SK-N-SH (cell line): ENCODE measurements around the gene SMARCC2. TPM values are rescaled to one million over a fixed set of nuclear protein-coding genes. Genes with fewer than 3 reads are reported as not detected.

Experiments used
- CTCF ChIA-PET: fragments of 300-600, 350-600 bp; formaldehyde crosslinking; extraction: SDS; loops from one replicate; lab custom pipeline; 2021; lab: Yijun Ruan, JAX
- POLR2A ChIA-PET: fragments of 350-600 bp; sonication (Branson Sonifier 250); formaldehyde crosslinking; extraction: SDS; loops from one replicate; lab custom pipeline; 2020; ENCODE audit warnings: antibody characterized with exemption, inconsistent platforms; lab: Yijun Ruan, JAX
- DNase-seq: peaks from one replicate; pipeline ENCODE4 v3.0.0; 2012
- H2AFZ ChIP-seq: fragments of 200-600 bp; sonication (generic); 2 replicates; pipeline ENCODE4 v1.8.1; 2016; ENCODE audit warnings: antibody characterized with exemption, mild to moderate bottlenecking, low read depth
- H3F3A ChIP-seq: fragments of 200-600 bp; sonication (generic); replicated peaks from 2 replicates; pipeline ENCODE3; 2016; ENCODE audit warnings: antibody characterized with exemption, mild to moderate bottlenecking; ENCODE audit not compliant: insufficient read depth
- H3K27ac ChIP-seq, 2 experiments: fragments of 200-500 bp in 1 of 2; fragments of 200-600 bp in 1 of 2; sonication (Bioruptor generic) in 1 of 2; sonication (generic), shearing (Covaris generic) in 1 of 2; 2 replicates each; pipeline versions ENCODE4 v1.5.1 to v1.6.1; 2014 to 2016; ENCODE audit warnings: low read depth in 2 of 2, inconsistent platforms in 1 of 2, low read length in 1 of 2, mild to moderate bottlenecking in 1 of 2, mixed read lengths in 1 of 2
- H3K27me3 ChIP-seq: fragments of 200-600 bp; sonication (generic), shearing (Covaris generic); 2 replicates; pipeline ENCODE4 v1.6.1; 2016; ENCODE audit warnings: mixed run types; ENCODE audit not compliant: insufficient read depth
- H3K36me3 ChIP-seq, 2 experiments: fragments of 200-500 bp in 1 of 2; fragments of 200-600 bp in 1 of 2; sonication (Bioruptor generic) in 1 of 2; sonication (generic) in 1 of 2; replicated peaks in 1 of 2; 2 replicates each; pipeline versions ENCODE3 to v1.5.1; 2014 to 2016; ENCODE audit warnings: low read length in 1 of 2, mild to moderate bottlenecking in 1 of 2; ENCODE audit not compliant: insufficient read depth in 2 of 2, control insufficient read depth in 1 of 2
- H3K4me1 ChIP-seq, 2 experiments: fragments of 200-500 bp in 1 of 2; fragments of 200-600 bp in 1 of 2; sonication (Bioruptor generic) in 1 of 2; sonication (generic), shearing (Covaris generic) in 1 of 2; 2 replicates each; pipeline versions ENCODE4 v1.5.1 to v1.6.1; 2014 to 2016; ENCODE audit warnings: low read depth in 1 of 2, low read length in 1 of 2, mixed run types in 1 of 2; ENCODE audit not compliant: insufficient read depth in 2 of 2, control insufficient read depth in 1 of 2
- H3K4me2 ChIP-seq: fragments of 200-600 bp; sonication (generic), shearing (Covaris generic); 2 replicates; pipeline ENCODE4 v1.6.1; 2017; ENCODE audit warnings: mixed run types
- H3K4me3 ChIP-seq, 2 experiments: fragments of 200-500 bp in 1 of 2; fragments of 200-600 bp in 1 of 2; sonication (Bioruptor generic) in 1 of 2; sonication (generic), shearing (Covaris generic) in 1 of 2; 2 replicates each; pipeline versions ENCODE4 v1.5.1 to v1.8.1; 2014 to 2016; ENCODE audit warnings: low read depth in 2 of 2, inconsistent platforms in 1 of 2, low read length in 1 of 2, mild to moderate bottlenecking in 1 of 2, mixed read lengths in 1 of 2, moderate library complexity in 1 of 2
- H3K79me2 ChIP-seq: fragments of 200-600 bp; sonication (generic); 2 replicates; pipeline ENCODE4 v1.8.1; 2017; ENCODE audit warnings: mild to moderate bottlenecking; ENCODE audit not compliant: insufficient read depth
- H3K9ac ChIP-seq: fragments of 200-600 bp; sonication (generic); 2 replicates; pipeline ENCODE4 v1.6.1; 2017; ENCODE audit warnings: mixed run types
- H3K9me2 ChIP-seq: fragments of 200-600 bp; sonication (generic); 2 replicates; pipeline ENCODE4 v1.6.1; 2017; ENCODE audit warnings: mixed run types
- H3K9me3 ChIP-seq: fragments of 200-600 bp; sonication (generic); 2 replicates; pipeline ENCODE4 v1.6.1; 2017; ENCODE audit warnings: mixed run types, mild to moderate bottlenecking, moderate library complexity
- H4K20me1 ChIP-seq: fragments of 200-600 bp; sonication (generic); 2 replicates; pipeline ENCODE4 v1.6.1; 2017; ENCODE audit warnings: mild to moderate bottlenecking, mixed run types; ENCODE audit not compliant: insufficient read depth
- CTCF ChIP-seq: fragments of 200-600 bp; sonication (generic); IDR thresholded peaks from 2 replicates; pipeline ENCODE4 v1.6.1; 2017; ENCODE audit warnings: antibody characterized with exemption, mild to moderate bottlenecking, moderate library complexity
- ELF1 ChIP-seq: IDR thresholded peaks from 2 replicates; pipeline ENCODE4 v1.4.0; 2012
- EP300 ChIP-seq, 2 experiments: IDR thresholded peaks; 2 replicates each; pipeline versions ENCODE4 v1.4.0 to v1.6.1; 2012; ENCODE audit warnings: borderline replicate concordance in 1 of 2, low read depth in 1 of 2, low read length in 1 of 2
- FOXJ3 ChIP-seq: sonication (generic); formaldehyde crosslinking; IDR thresholded peaks from 2 replicates; pipeline ENCODE4 v1.5.1; 2020; ENCODE audit warnings: mild to moderate bottlenecking, missing genetic modification reagents
- FOXM1 ChIP-seq: IDR thresholded peaks from 2 replicates; pipeline ENCODE4 v1.4.0; 2012; ENCODE audit warnings: low read depth, mild to moderate bottlenecking
- GABPA ChIP-seq: IDR thresholded peaks from 2 replicates; pipeline ENCODE4 v1.4.0; 2012; ENCODE audit warnings: low read depth, mild to moderate bottlenecking
- GATA2 ChIP-seq: sonication (generic); formaldehyde crosslinking; IDR thresholded peaks from 2 replicates; pipeline ENCODE4 v1.5.0; 2020; ENCODE audit warnings: mild to moderate bottlenecking, missing genetic modification reagents
- IRF3 ChIP-seq: fragments of 150-350 bp; IDR thresholded peaks from 2 replicates; pipeline ENCODE4 v1.6.1; 2016; ENCODE audit warnings: mild to moderate bottlenecking, low read depth, low read length
- JUND ChIP-seq: IDR thresholded peaks from 2 replicates; pipeline ENCODE4 v1.4.0; 2012
- MAX ChIP-seq: IDR thresholded peaks from 2 replicates; pipeline ENCODE4 v1.4.0; 2012; ENCODE audit warnings: low read depth
- MXI1 ChIP-seq: IDR thresholded peaks from 2 replicates; pipeline ENCODE4 v1.6.1; 2012; ENCODE audit warnings: mild to moderate bottlenecking, low read depth, low read length, improper control_type of control experiment
- NFIC ChIP-seq: IDR thresholded peaks from 2 replicates; pipeline ENCODE4 v1.4.0; 2012; ENCODE audit warnings: borderline replicate concordance
- NRF1 ChIP-seq: IDR thresholded peaks from 2 replicates; pipeline ENCODE4 v1.6.1; 2012; ENCODE audit warnings: low read depth, mild to moderate bottlenecking, low read length
- POLR2AphosphoS5 ChIP-seq: IDR thresholded peaks from 2 replicates; pipeline ENCODE4 v1.6.1; 2012; ENCODE audit warnings: low read depth, low read length
- RAD21 ChIP-seq: IDR thresholded peaks from 2 replicates; pipeline ENCODE4 v1.6.1; 2012; ENCODE audit warnings: mild to moderate bottlenecking, low read length
- RXRA ChIP-seq: IDR thresholded peaks from 2 replicates; pipeline ENCODE4 v1.4.0; 2012; ENCODE audit warnings: low read depth, mild to moderate bottlenecking, borderline replicate concordance
- SIN3A ChIP-seq: IDR thresholded peaks from 2 replicates; pipeline ENCODE4 v1.6.1; 2012; ENCODE audit warnings: low read depth, mild to moderate bottlenecking, low read length, moderate library complexity, borderline replicate concordance
- SMC3 ChIP-seq: IDR thresholded peaks from 2 replicates; pipeline ENCODE4 v1.6.1; 2012; ENCODE audit warnings: low read depth, low read length, improper control_type of control experiment
- TAF1 ChIP-seq: IDR thresholded peaks from 2 replicates; pipeline ENCODE4 v1.6.1; 2012; ENCODE audit warnings: low read depth, mild to moderate bottlenecking, low read length, moderate library complexity, borderline replicate concordance
- TCF12 ChIP-seq: IDR thresholded peaks from 2 replicates; pipeline ENCODE4 v1.4.0; 2012
- USF1 ChIP-seq: IDR thresholded peaks from 2 replicates; pipeline ENCODE4 v1.4.0; 2012; ENCODE audit warnings: low read depth, borderline replicate concordance
- YY1 ChIP-seq: IDR thresholded peaks from 2 replicates; pipeline ENCODE4 v1.4.0; 2012; ENCODE audit warnings: low read depth, mild to moderate bottlenecking
- ZBTB33 ChIP-seq: IDR thresholded peaks from 2 replicates; pipeline ENCODE4 v1.4.0; 2012; ENCODE audit warnings: low read depth, borderline replicate concordance
- WGBS: methylation state at CpG from one replicate; pipeline ENCODE4 v1.1.6; 2017; ENCODE audit warnings: low lambda C conversion rate; 5-methylcytosine and 5-hydroxymethylcytosine counted together
- polyA plus RNA-seq, 3 experiments: library from polyadenylated mRNA; depleted of rRNA; stranded (reverse); fragments of >200 nt; gene quantifications; 2 replicates each; pipeline ENCODE4 v1.2.3, GENCODE V29; 2012

Gene SMARCC2
- polyA plus RNA-seq, 1 of the 3 experiments (the other 2 are of a cell fraction) = 64.3 TPM

DNA sequence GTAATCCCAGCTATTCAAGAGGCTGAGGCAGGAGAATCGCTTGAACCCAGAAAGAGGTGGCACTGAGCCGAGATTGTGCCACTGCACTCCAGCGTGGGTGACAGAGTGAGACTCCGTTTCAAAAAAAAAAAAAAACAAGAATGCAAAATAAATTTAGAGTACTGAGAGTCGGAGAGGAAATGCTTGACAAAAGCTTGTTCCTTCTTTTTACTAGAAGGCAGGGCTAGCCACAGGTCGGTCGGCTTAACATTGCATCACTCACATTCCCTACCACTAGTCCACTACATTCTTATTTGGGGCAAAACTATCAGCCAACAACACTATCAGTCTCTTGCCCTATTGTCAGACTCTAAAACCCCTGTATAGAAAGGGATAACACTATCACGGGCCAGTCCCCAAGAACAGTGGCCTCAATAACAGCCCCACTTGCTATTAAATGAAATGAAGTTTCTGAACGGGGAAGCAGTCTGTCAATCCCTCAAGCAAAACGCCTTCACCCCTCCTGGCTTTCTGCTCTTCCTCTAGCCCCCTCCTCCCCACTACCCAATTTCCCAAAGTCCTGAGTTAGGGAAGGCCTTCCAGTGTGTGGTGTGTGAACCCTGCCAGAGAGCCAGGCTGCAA is 31.4 kb upstream of the SMARCC2 start:
- no peaks in the 10 kb centered on the region for H4K20me1 ChIP-seq
- H3K79me2 ChIP-seq = peaks cover 53% of the 10 kb centered on the region
- no peak for DNase-seq
- peak overlapping the region; percentile 80 for H3K4me2 ChIP-seq
- POLR2A ChIA-PET = interaction anchor here (0.7 to 3.0 kb wide), 5 partner anchors 13 to 93 kb away, joined by 3 to 23 read pairs (median 7); partner anchors contain the start of genes COQ10A, ESYT1 and SMARCC2
- no peak for TF ChIP-seq SIN3A
- TF ChIP-seq JUND = no peak
- TF ChIP-seq EP300 (IDR thresholded peaks at IDR 0.05; ENCODE audit: borderline replicate concordance in 1 of 2, low read depth in 1 of 2, low read length in 1 of 2) = no peak
- TF ChIP-seq CTCF = no peak
- TF ChIP-seq POLR2AphosphoS5 = peak; percentile 54; the same call in 1 of the 2 replicates
- H3K4me1 ChIP-seq = peaks cover 13 to 22% of the 10 kb centered on the region in 2 experiments; a peak in 2 of 4 replicates
- peaks cover 5 to 7% of the 10 kb centered on the region in 2 experiments for H3K36me3 ChIP-seq
- H2AFZ ChIP-seq = no peak overlapping the region
- CTCF ChIA-PET = interaction anchor here (1.4 to 4.1 kb wide), 5 partner anchors 14 to 244 kb away, joined by 4 to 47 read pairs (median 23); partner anchors contain the start of genes ANKRD52, SMARCC2 and ZC3H10
- peak overlapping the region; percentile 93 to 98 for H3K27ac ChIP-seq
- peak overlapping the region; percentile 96 for H3K9ac ChIP-seq
- H3K9me3 ChIP-seq = no peaks in the 10 kb centered on the region
- 25% methylated on average over 10 of the region's 10 CpGs for WGBS
- peak overlapping the region; percentile 71 to 85 for H3K4me3 ChIP-seq
- H3K9me2 ChIP-seq = no peaks in the 10 kb centered on the region
- H3K27me3 ChIP-seq = no peaks in the 10 kb centered on the region
- peaks cover 22% of the 10 kb centered on the region for H3F3A ChIP-seq

GRCh38 chr12:56219840-56220239 is 30.6 kb upstream of the SMARCC2 start:
- Histone ChIP-seq H2AFZ (no peak overlapping the region), H3K9me3 (no peaks in the 10 kb centered on the region), H3K27me3 (no peaks in the 10 kb centered on the region), H3K9ac (0 out of 2 replicates have a peak overlapping the region, but pooled peaks have one; percentile 96), H3K79me2 (peaks cover 62% of the 10 kb centered on the region), H4K20me1 (no peaks in the 10 kb centered on the region), H3F3A (peaks cover 22% of the 10 kb centered on the region), H3K4me2 (peak overlapping the region; percentile 80), H3K9me2 (no peaks in the 10 kb centered on the region), H3K36me3 (peaks cover 9 to 10% of the 10 kb centered on the region in 2 experiments), H3K4me3 (peak overlapping the region in 1 of 2 experiments; percentile 85; a peak in 1 of 4 replicates), H3K27ac (peak overlapping the region in 1 of 2 experiments; percentile 98; a peak in 2 of 4 replicates), H3K4me1 (peaks cover 8 to 16% of the 10 kb centered on the region in 2 experiments; a peak in 2 of 4 replicates)
- DNase-seq = no peak
- ChIA-PET POLR2A (interaction anchor here (3.0 kb wide), 1 partner anchor 12 kb away, joined by 23 read pairs; no protein-coding TSS in a partner anchor), CTCF (interaction anchor here (1.4 to 4.1 kb wide), 4 partner anchors 13 to 245 kb away, joined by 4 to 47 read pairs (median 32); partner anchors contain the start of genes ANKRD52 and SMARCC2)
- WGBS = 98% methylated on average over 9 of the region's 9 CpGs
- TF ChIP-seq USF1 (no peak), FOXJ3 (CRISPR knock-in tag) (no peak), TAF1 (no peak), MAX (no peak), IRF3 (no peak), ZBTB33 (no peak), GATA2 (CRISPR knock-in tag) (no peak), MXI1 (no peak), YY1 (no peak), RAD21 (no peak), ELF1 (no peak), NRF1 (no peak), FOXM1 (no peak), RXRA (no peak), TCF12 (no peak), GABPA (no peak), SMC3 (no peak), NFIC (no peak)
